ENCODE data around the gene NMT1.

The NMT1 gene

DNA sequence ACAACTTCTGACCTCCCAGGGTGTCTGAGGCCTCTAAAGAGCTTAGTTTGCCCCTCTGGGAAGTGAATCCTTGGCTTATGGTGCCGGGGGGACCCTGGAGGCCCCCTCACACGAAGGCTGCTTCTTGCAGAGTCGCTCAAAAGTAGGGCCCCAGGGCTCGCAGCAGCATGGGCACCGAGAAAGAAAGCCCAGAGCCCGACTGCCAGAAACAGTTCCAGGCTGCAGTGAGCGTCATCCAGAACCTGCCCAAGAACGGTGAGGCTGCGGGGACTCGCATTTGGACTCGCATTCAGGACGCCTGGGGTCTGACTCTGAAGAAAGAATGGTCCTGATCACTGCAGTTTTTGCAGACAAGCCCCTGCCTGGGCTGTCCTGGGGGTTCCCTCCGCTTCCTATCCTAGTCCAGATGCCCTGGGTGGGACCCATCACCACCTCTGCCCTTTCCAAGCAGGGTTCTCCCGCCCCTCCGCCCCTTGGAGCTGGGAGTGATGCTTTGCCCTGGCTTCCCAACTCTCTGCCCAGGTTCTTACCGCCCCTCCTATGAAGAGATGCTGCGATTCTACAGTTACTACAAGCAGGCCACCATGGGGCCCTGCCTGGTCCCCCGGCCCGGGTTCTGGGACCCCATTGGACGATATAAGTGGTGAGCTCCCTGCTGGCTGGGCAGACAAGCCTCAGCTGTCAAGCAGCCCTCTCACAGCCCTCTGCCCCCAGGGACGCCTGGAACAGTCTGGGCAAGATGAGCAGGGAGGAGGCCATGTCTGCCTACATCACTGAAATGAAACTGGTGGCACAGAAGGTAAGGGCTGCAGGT, 75.1 kb downstream of the NMT1 start:
- DNase-seq (ENCODE audit: low spot score) = no peak

DNA sequence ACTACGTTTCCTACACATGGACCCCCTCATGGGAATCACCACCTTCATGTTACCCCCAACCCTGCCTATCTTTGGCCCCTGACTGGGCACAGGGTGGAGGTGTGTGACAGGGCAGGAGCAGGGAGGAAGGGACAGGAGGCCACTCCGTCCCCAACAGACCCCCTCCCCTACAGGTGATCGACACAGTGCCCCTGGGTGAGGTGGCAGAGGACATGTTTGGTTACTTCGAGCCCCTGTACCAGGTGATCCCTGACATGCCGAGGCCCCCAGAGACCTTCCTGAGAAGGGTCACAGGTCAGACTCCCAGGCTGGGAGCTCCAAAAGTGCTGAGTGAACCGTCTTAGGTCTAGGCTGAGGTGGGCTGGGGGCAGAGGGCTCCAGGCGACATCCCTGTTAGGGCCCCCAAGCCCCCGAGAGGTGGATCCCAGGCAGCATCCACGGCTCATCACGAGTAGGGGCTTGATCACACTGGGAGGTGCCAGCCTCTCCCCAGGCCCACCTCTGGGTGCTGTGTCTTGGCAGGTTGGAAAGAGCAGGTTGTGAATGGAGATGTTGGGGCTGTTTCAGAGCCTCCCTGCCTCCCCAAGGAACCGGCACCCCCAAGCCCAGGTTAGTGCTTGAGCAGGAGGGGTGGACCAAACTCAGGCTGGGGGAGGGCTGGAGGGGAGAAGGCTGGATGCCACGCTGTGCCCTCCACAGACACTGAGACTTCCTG, 75.9 kb downstream of the NMT1 start:
- DNase-seq (ENCODE audit: low spot score) = no peak

DNA sequence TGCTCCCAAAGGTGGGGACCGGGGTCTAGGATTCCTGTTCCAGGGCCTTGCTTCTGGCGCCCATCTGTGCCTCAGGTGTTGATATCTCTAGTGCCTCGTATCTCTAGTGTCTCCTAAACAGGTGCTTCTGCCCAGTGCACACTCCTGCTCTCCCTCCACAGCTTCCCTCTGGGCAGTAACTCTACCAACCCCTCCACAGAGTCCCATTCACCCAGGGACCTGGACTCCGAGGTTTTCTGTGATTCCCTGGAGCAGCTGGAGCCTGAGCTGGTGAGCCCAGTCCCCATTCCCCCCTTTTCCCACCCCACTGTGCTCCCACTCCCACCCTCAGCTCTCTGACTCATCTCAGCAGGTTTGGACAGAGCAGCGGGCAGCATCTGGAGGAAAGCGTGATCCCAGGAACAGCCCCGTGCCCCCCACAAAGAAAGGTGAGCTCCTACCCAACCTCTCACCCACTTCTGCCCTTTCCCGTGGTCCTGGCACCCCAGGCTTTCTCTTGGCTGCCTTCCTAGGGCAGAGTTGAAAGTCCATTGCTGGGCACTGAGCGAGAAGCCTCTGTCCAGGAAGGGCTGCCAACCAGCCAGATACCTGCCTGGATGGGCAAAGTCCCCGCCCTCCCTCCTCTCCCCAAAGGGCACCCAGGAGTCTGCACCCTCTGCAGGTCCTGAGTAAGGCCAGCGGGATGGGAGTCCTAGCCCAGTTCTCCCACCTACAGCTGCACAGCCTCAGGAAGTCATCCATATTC, 76.6 kb downstream of the NMT1 start:
- DNase-seq (ENCODE audit: low spot score) = no peak

DNA sequence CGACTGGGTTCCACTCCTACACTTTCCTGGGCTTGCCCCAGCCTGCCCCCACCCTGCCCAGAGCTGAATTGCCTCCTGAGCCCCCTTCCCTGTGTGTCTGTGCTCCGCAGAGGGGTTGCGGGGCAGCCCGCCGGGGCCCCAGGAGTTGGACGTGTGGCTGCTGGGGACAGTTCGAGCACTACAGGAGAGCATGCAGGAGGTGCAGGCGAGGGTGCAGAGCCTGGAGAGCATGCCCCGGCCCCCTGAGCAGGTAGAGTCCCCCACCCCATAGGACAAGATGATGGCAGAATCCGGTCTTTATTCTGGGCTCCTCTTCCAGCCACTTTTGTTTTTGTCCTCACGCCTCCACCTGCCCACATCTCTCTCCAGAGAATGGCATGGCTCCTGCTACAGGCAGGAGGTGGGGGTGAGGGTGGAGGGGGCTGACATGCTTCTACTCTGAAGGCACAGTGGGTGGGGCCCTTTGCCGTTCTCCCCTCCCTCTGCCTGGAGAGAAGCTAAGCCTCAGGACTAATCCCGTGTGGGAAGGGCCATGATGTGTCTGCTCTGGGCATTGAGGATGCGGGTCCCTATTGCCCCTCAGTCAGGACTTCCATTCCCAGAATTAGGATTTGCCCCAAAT, 77.9 kb downstream of the NMT1 start:
- no peak for DNase-seq (ENCODE audit: low spot score)

DNA sequence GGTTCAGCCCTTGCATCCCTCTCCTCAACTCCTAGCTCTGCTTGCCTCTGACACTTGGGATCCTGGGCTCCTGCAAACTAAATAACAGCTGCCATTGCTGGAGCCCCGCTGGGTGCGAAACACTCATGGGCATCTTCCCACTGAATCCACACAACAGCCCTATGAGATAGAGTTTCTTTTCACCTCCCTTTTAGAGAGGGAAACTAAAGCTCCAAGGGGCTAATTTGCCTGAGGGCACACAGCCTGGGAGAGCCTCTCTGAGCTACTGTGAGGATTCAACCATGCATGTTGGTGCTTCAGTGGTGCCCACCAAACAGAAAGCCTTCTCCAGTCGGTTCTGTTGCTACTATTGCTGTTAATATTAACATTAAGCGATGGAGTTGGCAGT, 78.4 kb downstream of the NMT1 start:
- DNase-seq (ENCODE audit: low spot score) = no peak

DNA sequence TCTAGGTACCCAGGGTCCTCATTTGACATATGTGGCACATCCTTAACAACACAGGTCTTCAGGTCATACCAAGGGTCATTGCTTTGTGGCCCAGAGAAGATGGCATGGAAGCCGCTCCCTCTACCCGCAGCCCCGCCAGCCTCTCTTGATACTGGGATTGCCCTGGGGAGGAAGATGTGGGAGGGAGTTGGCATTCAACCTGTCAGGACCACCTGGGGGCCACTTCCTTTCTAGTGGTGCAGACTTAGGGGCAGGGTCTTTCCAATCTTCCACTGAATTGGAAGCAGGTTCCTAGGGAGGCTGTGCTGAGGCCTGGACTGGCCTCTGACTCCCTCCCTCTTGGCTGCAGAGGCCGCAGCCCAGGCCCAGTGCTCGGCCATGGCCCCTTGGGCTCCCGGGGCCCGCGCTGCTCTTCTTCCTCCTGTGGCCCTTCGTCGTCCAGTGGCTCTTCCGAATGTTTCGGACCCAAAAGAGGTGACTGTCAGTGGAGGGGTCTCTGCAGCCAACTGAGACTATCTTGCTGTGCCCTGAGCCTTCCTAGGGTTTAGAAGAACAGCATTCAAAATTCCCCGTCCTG, 82.1 kb downstream of the NMT1 start:
- no peak for DNase-seq (ENCODE audit: low spot score)

DNA sequence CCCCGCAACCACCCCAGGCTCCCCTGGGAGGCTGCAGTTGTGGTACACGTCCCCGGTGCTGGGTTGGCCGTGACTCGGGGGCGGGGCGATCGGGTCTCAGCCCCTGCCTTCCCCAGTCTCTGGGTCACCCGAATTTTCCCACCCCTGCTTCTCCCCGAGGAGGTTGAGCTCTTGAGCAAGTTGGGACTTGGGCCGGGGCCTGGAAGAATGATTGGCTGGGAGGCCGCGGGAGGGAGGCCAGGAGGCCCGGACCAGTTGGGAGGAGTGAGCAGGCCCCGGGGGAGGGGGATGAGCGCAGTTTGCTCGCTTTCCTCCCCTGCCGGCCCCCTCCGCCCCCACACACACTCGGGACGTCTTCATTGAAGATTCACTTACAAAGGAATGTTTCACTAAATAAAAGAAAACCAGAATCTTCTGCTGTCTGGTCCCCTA, 82.7 kb downstream of the NMT1 start:
- DNase-seq (ENCODE audit: low spot score) = no peak

DNA sequence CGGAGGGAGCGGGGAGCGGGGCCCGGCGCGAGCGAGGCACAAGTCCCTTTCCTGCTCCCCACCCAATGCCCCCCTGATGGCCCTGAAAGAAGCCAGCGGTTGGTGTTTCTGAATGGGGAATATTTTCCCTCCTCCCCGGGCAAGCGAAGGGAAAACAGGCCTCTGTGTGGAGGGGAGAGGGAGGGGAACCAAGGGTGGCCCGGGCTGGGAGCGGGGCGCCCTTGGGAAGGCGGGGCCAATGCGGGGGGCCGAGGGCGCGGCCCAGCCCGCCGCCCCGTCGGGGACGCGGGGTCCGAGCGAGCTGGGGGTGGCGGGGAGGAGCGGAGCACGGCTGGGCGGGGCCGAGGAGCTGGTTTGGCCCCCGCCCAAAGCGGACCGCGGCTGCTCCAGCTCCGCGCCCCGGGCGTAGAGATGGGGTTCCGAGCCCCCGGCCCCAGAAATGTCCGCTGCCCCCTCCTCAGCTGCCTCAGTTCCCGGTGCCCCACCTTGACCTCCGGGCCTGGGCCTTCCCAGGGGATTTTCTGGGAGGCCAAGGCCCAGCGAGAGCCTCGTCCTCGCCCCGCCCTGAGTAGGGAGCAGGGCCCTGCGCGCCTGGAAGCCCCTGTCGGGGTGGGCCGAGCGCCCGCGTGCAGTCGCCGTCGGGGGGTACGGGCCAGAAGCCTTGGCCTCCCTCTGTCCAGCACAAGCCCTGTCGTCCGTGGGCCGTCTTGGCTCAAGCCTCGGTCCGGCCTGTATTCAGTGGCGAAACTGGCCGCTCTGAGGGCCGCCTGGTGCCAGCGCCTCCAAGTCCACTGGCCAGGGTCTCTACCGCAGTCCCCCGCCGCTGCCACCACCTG, 83.3 kb downstream of the NMT1 start:
- no peak for DNase-seq (ENCODE audit: low spot score)

DNA sequence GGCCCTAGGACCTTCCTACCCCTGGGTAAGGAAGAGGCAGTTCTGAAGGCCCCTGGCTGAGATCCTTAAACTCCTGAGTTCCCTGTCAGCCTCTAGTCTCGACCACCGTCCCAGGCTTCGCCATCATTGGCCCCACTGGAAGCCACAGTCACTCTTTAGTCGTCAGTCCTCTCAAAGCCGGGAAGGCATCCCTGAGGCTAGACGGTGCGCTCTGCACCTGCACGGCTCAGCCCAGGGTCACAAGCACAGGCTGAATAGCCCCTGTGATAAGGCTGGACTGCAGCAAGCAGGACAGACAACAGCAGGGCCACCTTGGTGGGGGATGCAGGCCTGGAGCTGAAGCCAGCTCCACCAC, 83.9 kb downstream of the NMT1 start:
- DNase-seq (ENCODE audit: low spot score) = no peak

DNA sequence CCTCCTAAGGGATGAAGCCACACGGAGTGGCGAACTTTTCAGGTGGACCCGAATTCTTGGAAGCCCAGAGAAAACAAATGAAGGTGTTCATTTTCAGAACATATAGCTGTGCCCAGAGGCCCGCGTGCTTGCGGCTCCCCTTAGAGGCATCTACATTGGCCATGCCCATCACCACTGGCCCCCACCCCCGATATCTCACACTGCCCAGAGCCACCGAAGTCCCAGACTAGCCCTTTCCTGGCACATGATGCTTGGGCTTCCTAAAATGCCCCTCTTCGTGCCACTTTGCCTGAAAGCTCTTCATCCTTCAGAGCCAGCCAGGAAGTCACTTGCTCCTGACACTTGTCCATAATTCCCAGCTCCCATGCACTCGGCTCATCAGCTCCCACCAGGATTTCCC, 85.0 kb downstream of the NMT1 start:
- DNase-seq (ENCODE audit: low spot score) = no peak

DNA sequence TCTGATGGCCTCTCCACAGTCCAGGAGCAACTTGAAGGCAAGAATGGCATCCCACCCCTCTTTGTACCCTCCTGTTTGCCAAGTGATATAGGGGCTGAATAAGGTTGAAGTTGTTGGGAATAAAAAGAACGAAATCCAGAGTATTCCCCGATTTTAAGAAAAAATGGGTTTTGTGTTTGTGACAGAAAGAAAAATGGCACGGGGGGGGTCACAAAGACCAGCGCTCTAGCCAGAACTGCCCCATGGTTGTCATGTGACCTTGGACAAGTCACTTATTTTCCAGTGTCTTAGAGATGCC, 85.4 kb downstream of the NMT1 start:
- no peak for DNase-seq (ENCODE audit: low spot score)

DNA sequence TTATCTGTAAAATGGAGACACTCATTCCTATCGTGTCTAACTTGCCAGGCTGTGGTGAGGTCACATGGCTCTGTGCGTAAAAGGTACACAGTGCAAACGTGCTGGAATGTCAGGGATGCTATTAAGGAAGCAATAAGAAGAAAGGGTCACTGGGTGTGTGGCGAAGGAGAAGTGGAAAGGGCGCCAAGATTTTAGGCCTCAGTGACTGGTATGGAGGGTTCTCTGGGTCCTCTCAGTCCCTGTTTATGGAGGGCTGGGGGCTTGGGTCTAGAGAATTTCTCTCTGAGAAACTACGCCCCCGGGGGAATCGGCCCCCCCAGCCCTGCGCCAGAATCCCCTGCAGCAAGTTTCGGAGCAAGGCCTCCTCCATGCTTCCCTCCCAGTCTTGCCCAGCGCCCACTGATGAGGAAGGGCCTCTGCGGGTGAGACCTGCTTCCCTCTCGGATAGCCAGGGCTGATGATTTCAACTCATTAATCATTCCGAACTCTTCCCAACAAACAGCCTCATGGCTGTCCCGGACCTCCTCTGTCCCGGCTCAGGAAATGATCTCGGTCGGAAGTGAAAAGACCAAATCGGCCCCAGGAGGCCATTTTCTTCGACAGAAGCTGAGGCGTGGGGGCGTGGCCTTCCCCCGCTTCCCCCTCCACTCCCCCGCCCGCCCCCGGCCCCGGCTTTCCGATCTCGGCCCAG, 85.9 kb downstream of the NMT1 start:
- DNase-seq (ENCODE audit: low spot score) = peak; percentile 76

DNA sequence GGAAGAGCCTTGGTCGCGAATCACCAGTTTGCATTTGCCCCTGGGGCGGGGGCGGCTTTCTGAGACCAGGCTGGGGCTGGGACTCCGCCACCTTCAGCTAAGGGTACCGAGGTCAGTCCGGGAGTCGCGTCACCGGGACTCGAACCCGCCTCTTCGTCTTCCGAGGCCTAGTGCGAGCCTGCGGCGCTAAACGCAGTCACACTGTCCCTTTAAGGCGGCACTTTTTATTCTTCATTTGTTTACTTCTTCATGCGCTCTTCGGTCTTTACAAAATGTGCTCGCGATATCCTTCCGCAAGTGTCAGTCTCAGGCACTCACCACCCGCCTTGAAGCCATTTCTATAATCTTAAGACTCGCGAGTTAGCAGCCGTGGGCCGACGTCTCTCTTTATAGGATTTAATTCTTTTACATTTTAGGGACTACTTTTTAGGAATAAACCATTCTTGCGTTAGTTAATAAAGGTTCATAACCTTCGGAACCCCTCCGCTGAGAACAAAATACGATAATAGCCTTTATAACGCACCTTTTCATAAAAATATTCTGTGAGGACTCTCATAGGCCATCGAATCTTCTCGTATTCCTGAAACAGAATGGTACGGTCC, 86.6 kb downstream of the NMT1 start:
- DNase-seq (ENCODE audit: low spot score) = peak; percentile 86

DNA sequence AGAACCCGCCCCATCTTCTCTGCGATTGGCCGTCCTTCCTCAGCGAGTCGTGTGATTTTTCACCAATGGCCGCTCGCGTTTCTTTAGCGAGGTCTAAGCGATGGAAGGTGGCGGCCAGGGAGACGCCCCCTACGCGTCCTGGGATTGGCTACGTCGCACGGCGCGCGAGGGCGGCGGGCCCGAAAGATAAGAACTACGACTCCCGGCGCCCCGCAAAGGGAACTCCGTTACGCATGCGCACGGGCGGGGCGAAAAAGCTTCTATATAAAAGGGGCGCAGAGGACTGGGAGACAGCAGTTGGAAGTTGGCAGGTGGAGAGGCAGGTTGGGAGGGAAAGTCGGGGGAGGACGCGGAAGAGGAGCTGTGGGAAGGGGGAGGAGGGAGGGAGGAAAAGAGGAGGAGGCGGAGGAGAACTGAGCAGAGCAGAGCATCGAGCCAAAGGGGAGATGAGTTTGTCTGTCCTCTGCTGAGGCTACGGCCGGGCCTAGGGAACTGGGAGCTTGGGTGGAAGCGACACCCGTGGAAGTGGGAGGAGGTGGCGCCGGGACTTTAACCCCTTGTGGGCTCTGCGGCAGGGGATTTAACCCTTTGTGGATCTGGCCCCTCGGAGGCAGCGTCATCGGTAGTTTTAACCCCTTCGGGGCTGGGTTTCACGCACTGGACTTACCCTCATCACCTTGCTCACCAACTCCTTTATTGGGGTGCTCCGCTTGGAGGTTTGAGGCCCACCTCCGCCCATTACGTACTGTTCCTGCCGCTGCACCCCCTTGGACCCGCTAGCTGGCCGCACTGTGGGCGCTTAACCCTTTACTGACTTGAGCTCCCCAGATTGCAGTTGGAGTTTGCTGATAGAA, 87.3 kb downstream of the NMT1 start, which contains the start of gene HEXIM1:
TSS of gene HEXIM1 (plus strand) at position 293 of the 854 bp plus-strand sequence. CDS start 716 bp downstream, outside the sequence.
- peak; percentile 99 for DNase-seq (ENCODE audit: low spot score)

DNA sequence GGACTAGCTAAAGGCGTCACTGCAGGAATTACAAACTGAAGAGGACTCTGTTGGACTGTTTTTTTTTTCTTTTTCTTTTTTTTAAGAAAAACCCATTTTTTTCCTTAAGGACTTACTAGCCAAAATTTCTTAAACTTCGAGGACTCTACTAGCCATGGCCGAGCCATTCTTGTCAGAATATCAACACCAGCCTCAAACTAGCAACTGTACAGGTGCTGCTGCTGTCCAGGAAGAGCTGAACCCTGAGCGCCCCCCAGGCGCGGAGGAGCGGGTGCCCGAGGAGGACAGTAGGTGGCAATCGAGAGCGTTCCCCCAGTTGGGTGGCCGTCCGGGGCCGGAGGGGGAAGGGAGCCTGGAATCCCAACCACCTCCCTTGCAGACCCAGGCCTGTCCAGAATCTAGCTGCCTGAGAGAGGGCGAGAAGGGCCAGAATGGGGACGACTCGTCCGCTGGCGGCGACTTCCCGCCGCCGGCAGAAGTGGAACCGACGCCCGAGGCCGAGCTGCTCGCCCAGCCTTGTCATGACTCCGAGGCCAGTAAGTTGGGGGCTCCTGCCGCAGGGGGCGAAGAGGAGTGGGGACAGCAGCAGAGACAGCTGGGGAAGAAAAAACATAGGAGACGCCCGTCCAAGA, 88.0 kb downstream of the NMT1 start:
- DNase-seq (ENCODE audit: low spot score) = peak; percentile 82

DNA sequence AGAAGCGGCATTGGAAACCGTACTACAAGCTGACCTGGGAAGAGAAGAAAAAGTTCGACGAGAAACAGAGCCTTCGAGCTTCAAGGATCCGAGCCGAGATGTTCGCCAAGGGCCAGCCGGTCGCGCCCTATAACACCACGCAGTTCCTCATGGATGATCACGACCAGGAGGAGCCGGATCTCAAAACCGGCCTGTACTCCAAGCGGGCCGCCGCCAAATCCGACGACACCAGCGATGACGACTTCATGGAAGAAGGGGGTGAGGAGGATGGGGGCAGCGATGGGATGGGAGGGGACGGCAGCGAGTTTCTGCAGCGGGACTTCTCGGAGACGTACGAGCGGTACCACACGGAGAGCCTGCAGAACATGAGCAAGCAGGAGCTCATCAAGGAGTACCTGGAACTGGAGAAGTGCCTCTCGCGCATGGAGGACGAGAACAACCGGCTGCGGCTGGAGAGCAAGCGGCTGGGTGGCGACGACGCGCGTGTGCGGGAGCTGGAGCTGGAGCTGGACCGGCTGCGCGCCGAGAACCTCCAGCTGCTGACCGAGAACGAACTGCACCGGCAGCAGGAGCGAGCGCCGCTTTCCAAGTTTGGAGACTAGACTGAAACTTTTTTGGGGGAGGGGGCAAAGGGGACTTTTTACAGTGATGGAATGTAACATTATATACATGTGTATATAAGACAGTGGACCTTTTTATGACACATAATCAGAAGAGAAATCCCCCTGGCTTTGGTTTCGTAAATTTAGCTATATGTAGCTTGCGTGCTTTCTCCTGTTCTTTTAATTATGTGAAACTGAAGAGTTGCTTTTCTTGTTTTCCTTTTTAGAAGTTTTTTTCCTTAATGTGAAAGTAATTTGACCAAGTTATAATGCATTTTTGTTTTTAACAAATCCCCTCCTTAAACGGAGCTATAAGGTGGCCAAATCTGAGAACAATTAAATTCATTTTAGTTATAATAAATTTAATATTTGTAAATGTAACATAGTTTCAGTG, 88.8 kb downstream of the NMT1 start:
- peak; percentile 52 for DNase-seq (ENCODE audit: low spot score)

All from activated CD4-positive, alpha-beta T cell treated with anti-CD3 and anti-CD28 coated beads, Interleukin-2, Interleukin-4, amounts not matched to agents 100 ng/mL and 50 ng/mL, durations not matched to agents 16 hours and 8 hours (primary cell).